Activated T-helper 2 cell treated with anti-CD3 and anti-CD28 coated beads, Interferon-gamma antibody, Interleukin-2, Interleukin-4, amounts not matched to agents 10 μg/mL and 5 μg/mL and 100 μg/mL, durations not matched to agents 14 hours and 24 hours and 36 hours (primary cell): ENCODE results near the gene SH3PXD2A. TPM values are rescaled to one million over a fixed set of nuclear protein-coding genes. Genes with fewer than 3 reads are reported as not detected.

Source experiments
- DNase-seq: peaks from one replicate; pipeline ENCODE4 v3.0.0; 2021; ENCODE audit warnings: low spot score
- H3K27ac Mint-ChIP-seq: one replicate; pipeline ENCODE4 v1.8.0; 2021; ENCODE audit warnings: mixed read lengths
- H3K27me3 Mint-ChIP-seq: one replicate; pipeline ENCODE4 v1.8.0; 2021; ENCODE audit warnings: low read depth, mixed read lengths
- H3K36me3 Mint-ChIP-seq: one replicate; pipeline ENCODE4 v1.8.0; 2021; ENCODE audit warnings: low read depth, mixed read lengths
- H3K4me1 Mint-ChIP-seq: one replicate; pipeline ENCODE4 v1.8.0; 2021; ENCODE audit warnings: low read depth, mixed read lengths
- H3K4me3 Mint-ChIP-seq: one replicate; pipeline ENCODE4 v1.8.0; 2021; ENCODE audit warnings: low read depth, mild to moderate bottlenecking, moderate library complexity, mixed read lengths
- H3K9me3 Mint-ChIP-seq: one replicate; pipeline ENCODE4 v1.8.0; 2021; ENCODE audit warnings: mixed read lengths
- intact Hi-C: fragments of 100-400 bp; cut with micrococcal nuclease; formaldehyde crosslinking; loops from one replicate; pipeline ENCODE4 v1.15.1; 2023
- total RNA-seq: library from RNA; stranded (reverse); gene quantifications from 2 replicates; pipeline ENCODE4 v1.2.3, GENCODE V29; 2022

The SH3PXD2A gene
- total RNA-seq, 1 donor from 2014 or later, result 8.6 TPM

DNA sequence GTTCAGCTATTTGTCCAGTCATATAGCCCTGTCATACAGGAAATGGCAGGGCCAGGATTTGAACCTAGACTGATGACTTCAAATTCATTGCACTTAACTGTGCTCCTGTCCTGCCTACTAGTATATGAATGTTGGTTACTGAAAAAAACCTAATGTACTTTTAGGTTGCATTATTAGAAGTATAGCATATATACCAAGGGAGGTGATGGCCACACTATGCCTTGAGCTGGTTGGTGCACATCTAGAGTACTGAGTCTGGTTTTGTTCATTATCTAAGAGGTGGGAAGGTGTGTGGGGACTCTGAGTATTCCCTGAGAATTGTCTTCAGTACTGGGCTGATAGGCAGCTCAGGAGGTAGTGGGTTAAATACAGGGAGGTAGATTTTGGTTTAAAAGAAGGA, 273.9 kb downstream of the SH3PXD2A start:
- H3K4me1 Mint-ChIP-seq, result peaks cover 4% of the 10 kb centered on the region
- H3K27me3 Mint-ChIP-seq, result peaks cover 12% of the 10 kb centered on the region
- H3K27ac Mint-ChIP-seq, result no peak overlapping the region
- intact Hi-C loops, result loop anchor here (5.0 kb wide), 1 partner anchor 89 kb away; the partner anchor contains the start of gene NEURL1
- no peak overlapping the region for H3K4me3 Mint-ChIP-seq
- H3K36me3 Mint-ChIP-seq, result no peaks in the 10 kb centered on the region
- DNase-seq, result no peak
- H3K9me3 Mint-ChIP-seq, result no peaks in the 10 kb centered on the region

DNA sequence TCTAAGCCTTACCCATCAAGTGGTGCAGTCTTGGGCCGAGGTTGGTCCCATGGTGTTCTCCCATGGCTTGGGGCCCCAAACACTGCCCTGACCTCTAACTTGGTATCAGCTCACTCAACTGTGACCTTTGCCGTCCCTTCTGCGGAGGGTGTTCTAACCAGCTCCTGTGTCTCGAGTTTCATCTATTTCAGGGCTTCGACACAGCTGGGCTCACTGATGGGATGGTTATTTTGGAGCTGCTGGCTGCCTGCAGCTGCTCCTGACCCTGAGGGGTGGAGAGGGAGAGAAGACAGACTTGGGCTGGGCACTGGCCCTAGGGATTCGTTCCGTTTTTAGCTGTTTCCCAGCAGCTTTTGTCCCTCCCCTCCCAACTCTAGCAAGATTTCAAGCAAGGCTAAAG, 274.9 kb downstream of the SH3PXD2A start:
- Mint-ChIP-seq H3K4me1 (peaks cover 4% of the 10 kb centered on the region), H3K27me3 (peaks cover 12% of the 10 kb centered on the region), H3K36me3 (no peaks in the 10 kb centered on the region), H3K27ac (no peak overlapping the region), H3K4me3 (no peak overlapping the region), H3K9me3 (no peaks in the 10 kb centered on the region)
- DNase-seq, result no peak
- intact Hi-C loops, result loop anchor here (5.0 kb wide), 1 partner anchor 88 kb away; the partner anchor contains the start of gene NEURL1

DNA sequence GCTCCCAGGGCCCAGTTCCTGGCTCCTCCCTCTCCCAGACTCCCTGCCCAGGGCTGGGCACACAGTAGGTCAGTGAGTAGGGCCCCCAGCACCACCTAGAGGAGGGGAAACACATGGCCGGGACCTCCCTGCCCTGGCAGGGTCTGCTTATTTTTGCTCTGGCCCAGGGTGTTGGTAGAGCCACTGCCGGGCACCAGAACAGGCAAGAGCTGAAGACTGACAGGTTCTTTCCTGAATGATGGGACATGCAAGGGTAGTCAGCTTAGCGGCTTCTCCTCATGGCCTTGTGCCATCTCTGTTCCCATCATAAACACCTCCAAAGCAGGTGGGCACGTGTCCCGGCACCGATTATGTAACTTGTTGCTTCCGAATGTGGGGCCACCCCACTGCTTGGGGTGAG, 275.4 kb downstream of the SH3PXD2A start:
- Mint-ChIP-seq H3K27me3 (peaks cover 12% of the 10 kb centered on the region), H3K9me3 (no peaks in the 10 kb centered on the region), H3K36me3 (no peaks in the 10 kb centered on the region), H3K4me3 (no peak overlapping the region), H3K4me1 (peaks cover 4% of the 10 kb centered on the region), H3K27ac (no peak overlapping the region)
- intact Hi-C loops, result loop anchor here (5.0 kb wide), 1 partner anchor 88 kb away; the partner anchor contains the start of gene NEURL1
- DNase-seq, result no peak

DNA sequence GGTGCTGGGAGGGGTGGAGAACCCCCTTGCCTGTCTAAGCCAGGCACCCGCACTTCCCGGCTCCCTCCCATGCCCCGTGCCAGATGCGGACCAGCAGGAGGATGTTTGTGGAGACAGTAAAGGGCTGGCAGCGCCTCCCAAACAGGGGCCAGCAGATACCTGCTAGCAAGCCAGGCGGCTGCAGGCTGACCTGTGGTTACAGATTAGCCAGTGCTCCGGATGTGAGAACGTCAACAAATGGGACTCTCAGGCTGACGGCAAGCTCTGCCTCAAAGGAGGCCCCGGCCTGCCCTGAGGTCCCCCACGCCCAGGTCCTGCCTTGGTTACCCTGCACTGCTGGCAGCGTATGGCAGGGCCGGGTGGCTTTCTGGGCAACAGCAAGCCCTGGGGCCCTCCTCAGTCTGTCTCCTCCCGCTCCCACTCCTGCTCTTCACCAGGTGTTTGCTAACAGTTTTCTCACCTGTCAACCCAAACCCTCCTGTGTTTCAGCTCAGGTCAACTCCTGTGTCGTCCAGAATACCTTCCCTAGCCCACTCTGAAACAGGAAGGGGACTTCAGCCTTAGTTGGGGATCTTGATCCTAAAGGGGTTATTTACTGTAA, 276.5 kb downstream of the SH3PXD2A start:
- H3K9me3 Mint-ChIP-seq, result no peaks in the 10 kb centered on the region
- DNase-seq, result no peak
- intact Hi-C loops, result no loop called here
- H3K4me1 Mint-ChIP-seq, result peaks cover 2% of the 10 kb centered on the region
- peaks cover 11% of the 10 kb centered on the region for H3K27me3 Mint-ChIP-seq
- H3K4me3 Mint-ChIP-seq, result no peak overlapping the region
- H3K36me3 Mint-ChIP-seq, result no peaks in the 10 kb centered on the region
- H3K27ac Mint-ChIP-seq, result no peak overlapping the region

DNA sequence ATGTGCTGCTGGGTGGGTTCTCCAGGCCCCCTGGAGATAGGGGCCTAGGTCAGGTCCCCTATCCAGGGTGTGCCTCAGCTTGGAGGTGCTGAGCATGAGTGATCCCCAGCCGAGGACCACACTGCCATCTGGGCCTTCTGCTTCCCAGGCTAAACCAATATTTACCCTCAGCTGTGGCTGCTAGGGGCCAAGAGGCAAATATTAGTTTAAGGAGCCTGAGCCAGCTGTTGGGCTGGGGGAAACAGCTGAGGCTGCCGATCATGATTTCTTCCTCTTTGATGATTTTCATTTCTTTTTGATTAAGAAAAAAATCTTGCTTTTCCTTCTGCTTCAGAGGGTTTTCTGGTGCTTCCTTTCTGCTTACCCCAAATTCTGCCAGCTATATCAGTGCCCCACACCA, 278.5 kb downstream of the SH3PXD2A start:
- Mint-ChIP-seq H3K4me3 (no peak overlapping the region), H3K9me3 (no peaks in the 10 kb centered on the region), H3K4me1 (no peaks in the 10 kb centered on the region), H3K27ac (no peak overlapping the region), H3K36me3 (no peaks in the 10 kb centered on the region), H3K27me3 (peaks cover 2% of the 10 kb centered on the region)
- no peak for DNase-seq
- intact Hi-C loops, result no loop called here

DNA sequence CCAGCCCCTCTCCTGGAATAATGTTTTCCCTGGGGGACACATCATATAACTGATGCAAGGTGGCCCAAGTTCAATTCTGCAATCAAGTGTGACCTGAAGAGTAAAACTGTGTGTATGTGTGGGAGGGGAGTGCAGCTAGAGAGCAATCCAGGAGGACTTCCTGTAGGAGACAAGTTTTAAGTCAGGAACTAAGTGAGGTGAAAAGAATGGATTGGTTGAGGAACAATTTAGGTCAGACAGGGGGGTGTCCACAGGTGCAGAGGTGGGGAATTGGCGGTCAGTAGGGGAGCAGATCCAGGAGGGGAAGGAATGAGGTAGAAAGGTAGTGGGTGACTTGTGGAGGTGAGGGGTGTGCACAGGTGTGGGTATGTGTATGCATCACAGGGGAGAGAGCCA, 279.3 kb downstream of the SH3PXD2A start:
- DNase-seq, result no peak
- no peak overlapping the region for H3K27ac Mint-ChIP-seq
- intact Hi-C loops, result no loop called here
- no peaks in the 10 kb centered on the region for H3K9me3 Mint-ChIP-seq
- no peaks in the 10 kb centered on the region for H3K4me1 Mint-ChIP-seq
- H3K36me3 Mint-ChIP-seq, result no peaks in the 10 kb centered on the region
- H3K27me3 Mint-ChIP-seq, result peaks cover 2% of the 10 kb centered on the region
- no peak overlapping the region for H3K4me3 Mint-ChIP-seq

DNA sequence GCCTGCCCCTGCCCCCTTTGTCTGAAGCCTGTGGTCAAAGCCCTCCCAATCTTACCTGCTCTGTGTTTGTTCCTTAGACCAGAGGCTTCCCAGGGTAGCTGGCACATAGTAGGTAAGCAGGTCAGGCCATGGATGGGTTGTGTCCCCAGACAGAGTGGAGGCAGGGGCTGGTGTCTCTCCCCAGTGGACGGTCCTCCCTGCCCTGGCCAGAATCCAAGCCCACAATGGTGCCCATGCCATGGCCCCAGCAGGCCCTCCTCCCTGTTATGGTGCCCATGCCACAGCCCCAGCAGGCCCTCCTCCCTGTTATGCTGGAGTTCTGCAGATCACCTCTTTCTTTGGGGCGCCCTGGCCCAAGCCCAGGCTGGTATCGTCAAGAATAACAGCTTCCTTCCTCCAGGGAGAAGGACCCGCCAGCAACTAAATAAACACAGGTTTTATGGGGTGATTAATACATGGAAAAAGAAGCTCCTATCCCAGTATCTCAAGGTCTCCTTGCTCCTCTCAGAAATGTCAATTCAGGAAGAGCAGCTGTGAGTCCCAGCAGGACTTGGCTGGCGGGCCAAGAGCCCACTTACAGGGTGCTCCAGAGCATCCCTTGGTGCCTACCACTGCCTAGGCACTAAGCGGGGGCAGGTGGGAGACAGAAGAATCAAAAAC, 279.8 kb downstream of the SH3PXD2A start:
- DNase-seq, result no peak
- no peak overlapping the region for H3K4me3 Mint-ChIP-seq
- intact Hi-C loops, result no loop called here
- H3K4me1 Mint-ChIP-seq, result no peaks in the 10 kb centered on the region
- peaks cover 2% of the 10 kb centered on the region for H3K27me3 Mint-ChIP-seq
- H3K27ac Mint-ChIP-seq, result no peak overlapping the region
- H3K9me3 Mint-ChIP-seq, result no peaks in the 10 kb centered on the region
- no peaks in the 10 kb centered on the region for H3K36me3 Mint-ChIP-seq

DNA sequence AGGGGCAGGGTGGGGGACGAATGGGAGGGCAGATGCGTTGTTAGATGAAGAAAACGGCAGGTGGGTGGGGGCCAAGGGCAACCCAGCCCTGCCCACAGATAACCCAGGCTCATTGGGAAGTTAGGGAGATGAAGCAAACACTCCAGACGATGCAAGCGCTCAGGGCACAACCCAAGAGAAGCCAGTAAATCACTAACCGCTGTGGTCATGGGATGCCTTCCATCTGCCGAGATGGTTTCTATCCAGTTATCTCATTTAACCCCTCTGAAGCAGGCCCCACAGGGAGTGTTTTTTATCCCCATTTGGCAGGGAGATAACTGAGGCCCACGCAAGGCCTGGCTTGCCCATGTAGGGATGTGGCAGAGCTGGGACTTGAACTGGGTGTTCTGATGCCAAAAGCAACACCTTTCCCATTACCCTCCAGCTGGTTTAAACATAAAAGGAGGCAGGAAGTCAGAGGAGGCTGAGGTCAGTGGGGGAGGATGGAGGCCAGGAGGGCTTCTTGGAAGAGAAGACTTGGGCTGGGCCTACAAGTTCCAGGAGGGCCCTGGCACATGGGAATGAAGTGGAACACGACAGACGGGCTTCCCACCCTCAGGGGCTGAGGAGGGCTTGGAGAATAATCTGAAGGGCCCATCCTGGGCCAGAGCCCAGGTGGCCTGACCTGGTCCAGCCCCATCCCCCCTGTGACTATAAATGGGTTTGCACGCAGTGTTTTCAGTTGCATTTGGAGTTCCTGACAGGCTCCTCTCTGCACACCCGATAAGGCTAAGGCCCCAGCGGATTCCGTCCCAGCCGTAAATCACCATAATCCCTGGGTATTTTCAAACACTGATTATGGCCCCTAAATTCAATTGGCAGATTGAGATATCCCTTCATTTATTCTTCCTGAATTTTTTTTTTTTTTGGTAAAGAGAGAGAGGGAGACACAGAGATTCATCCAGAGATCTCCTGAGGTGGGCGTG, 281.0 kb downstream of the SH3PXD2A start:
- no peak for DNase-seq
- peaks cover 2% of the 10 kb centered on the region for H3K27me3 Mint-ChIP-seq
- no peaks in the 10 kb centered on the region for H3K9me3 Mint-ChIP-seq
- H3K36me3 Mint-ChIP-seq, result no peaks in the 10 kb centered on the region
- intact Hi-C loops, result no loop called here
- H3K4me3 Mint-ChIP-seq, result no peak overlapping the region
- H3K4me1 Mint-ChIP-seq, result no peaks in the 10 kb centered on the region
- no peak overlapping the region for H3K27ac Mint-ChIP-seq

DNA sequence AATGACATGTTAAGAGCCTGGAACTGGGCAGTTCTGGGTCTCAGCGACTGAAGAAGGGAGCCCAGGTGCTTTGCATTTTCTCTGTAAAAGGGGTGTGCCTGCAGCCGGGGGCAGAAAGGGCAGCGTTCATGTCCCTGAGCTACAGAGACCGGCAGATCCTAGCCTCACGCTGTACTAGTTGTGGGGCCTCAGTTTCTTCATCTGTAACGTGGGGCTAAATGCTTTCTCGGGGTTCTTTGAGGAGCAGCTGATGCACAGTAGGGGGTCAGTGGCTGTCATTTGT, 282.2 kb downstream of the SH3PXD2A start:
- intact Hi-C loops, result no loop called here
- Mint-ChIP-seq H3K27me3 (no peaks in the 10 kb centered on the region), H3K27ac (no peak overlapping the region), H3K4me3 (no peak overlapping the region), H3K36me3 (no peaks in the 10 kb centered on the region), H3K9me3 (no peaks in the 10 kb centered on the region), H3K4me1 (no peaks in the 10 kb centered on the region)
- DNase-seq, result no peak

DNA sequence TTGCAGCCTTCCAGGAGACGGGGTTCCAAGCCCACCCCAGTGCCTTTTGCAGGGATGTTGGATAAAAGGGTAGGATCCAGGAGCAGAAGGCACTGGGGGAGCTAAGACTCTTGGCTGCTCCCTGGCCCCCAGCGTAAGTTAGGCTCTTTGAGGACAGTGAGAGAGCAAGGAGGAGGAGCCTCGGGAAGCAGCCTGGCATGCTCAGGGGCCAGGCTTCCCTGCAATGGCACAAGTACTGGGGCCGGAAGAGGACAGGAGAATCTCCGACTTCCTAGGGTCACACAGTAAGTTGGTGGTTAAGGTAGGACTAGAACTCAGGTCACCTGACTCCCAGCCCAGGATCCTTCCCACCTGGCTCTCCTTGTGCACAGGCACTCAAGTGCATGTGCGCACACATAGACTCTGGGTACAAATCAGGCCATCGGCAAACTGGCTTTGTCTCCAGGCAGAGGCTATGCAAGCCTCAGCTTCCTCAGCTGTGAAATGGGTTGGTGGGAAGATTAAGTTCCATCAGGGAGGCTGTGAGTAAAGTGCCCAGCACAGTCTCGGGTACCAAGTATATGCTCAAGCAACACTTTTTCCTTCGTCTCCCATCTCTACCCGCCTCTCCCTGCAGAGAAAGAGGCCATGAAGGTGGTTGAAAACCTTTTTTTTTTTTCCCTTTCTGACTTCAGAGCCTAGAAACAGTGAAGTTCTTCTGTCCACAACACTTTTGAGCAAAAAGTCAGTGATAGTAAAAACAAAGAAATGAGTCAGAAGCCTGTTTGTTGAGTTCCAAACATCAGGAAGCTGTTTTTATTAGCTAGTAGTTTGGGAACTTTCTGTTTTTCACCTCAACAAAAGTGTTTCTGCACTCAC, 282.8 kb downstream of the SH3PXD2A start:
- intact Hi-C loops, result no loop called here
- Mint-ChIP-seq H3K36me3 (no peaks in the 10 kb centered on the region), H3K4me1 (no peaks in the 10 kb centered on the region), H3K27ac (no peak overlapping the region), H3K4me3 (no peak overlapping the region), H3K9me3 (no peaks in the 10 kb centered on the region), H3K27me3 (no peaks in the 10 kb centered on the region)
- no peak for DNase-seq

DNA sequence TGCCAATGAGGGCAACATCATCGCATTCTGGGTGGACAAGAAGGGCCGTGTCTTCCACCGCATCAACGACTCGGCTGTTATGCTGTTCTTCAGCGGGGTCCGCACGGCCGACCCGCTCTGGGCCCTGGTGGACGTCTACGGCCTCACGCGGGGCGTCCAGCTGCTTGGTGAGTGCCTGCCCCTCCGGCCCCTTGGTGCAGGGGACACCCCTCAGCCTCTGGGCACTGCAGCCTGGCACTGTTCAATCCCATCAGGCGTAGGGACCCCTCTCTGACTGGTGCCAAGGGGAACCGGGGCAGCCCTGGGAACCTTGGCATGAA, 283.8 kb downstream of the SH3PXD2A start:
- Mint-ChIP-seq H3K27ac (no peak overlapping the region), H3K9me3 (no peaks in the 10 kb centered on the region), H3K36me3 (no peaks in the 10 kb centered on the region), H3K4me3 (no peak overlapping the region), H3K27me3 (no peaks in the 10 kb centered on the region), H3K4me1 (no peaks in the 10 kb centered on the region)
- DNase-seq, result no peak
- intact Hi-C loops, result no loop called here

DNA sequence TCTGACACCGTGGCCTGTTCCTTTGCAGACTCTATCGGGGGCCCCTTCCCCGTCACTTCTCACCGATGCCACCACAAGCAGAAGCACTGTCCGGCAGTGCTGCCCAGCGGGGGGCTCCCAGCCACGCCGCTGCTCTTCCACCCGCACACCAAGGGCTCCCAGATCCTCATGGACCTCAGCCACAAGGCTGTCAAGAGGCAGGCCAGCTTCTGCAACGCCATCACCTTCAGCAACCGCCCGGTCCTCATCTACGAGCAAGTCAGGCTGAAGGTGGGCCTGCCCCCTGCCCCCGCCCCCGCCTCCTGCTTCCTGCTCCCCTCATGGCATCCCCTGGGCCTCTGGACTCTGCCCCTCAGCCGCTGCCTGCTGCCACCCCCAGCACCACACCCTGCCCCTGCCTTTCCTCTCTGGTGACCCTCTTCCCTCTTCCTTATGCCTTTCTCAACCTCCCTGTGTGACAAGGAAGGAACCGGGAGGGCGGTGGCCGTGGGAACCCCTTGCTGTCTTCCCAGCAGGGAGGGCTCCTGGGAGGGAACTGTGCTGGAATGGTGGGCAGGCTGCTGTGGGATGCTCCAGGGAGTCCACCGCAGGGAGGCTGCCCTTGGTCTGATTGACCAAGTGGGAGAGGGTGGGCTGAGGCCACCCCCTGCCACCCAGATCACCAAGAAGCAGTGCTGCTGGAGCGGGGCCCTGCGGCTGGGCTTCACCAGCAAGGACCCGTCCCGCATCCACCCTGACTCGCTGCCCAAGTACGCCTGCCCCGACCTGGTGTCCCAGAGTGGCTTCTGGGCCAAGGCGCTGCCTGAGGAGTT, 284.3 kb downstream of the SH3PXD2A start:
- Mint-ChIP-seq H3K4me1 (no peaks in the 10 kb centered on the region), H3K27ac (no peak overlapping the region), H3K9me3 (no peaks in the 10 kb centered on the region), H3K27me3 (no peaks in the 10 kb centered on the region), H3K4me3 (no peak overlapping the region), H3K36me3 (no peaks in the 10 kb centered on the region)
- no peak for DNase-seq
- intact Hi-C loops, result no loop called here
